Stomach (tissue), 4 donors: Measurements from ENCODE around the gene DSTYK.
A peak's percentile ranks its signal among the peaks of the same experiment; 100 is the strongest.

Source experiments
- CTCF ChIP-seq, 7 experiments: fragments of 450-650 bp in 4 of 7; fragments of 200-600 bp in 3 of 7; sonication (generic) in 3 of 7; IDR thresholded peaks; one replicate each; pipeline ENCODE4 v1.5.1; 2016 to 2019; ENCODE audit warnings: antibody characterized with exemption in 7 of 7, control low read depth in 2 of 7, mild to moderate bottlenecking in 1 of 7
- POLR2A ChIP-seq, 4 donors: fragments of 450-650 bp; IDR thresholded peaks; one replicate each; pipeline ENCODE4 v1.6.1; 2016; ENCODE audit warnings: antibody characterized with exemption in 4 of 4, control low read depth in 2 of 4, mild to moderate bottlenecking in 1 of 4, moderate library complexity in 1 of 4
- POLR2AphosphoS5 ChIP-seq, 3 donors: sonication (generic); formaldehyde crosslinking; IDR thresholded peaks; one replicate each; pipeline ENCODE4 v1.6.1; 2016; ENCODE audit warnings: antibody characterized with exemption in 3 of 3

GRCh38 chr1:205255941-205256780 lies 44.7 kb upstream of the DSTYK start:
- TF ChIP-seq CTCF (IDR thresholded peaks at IDR 0.05), result peak in 6 of 7 experiments; percentile 67 to 98 (median 94)
- TF ChIP-seq POLR2A (IDR thresholded peaks at IDR 0.05), result no peak
- peak in 1 of 3 donors; percentile 53 for TF ChIP-seq POLR2AphosphoS5 (IDR thresholded peaks at IDR 0.05)
